BE2C (cell line): Measurements from ENCODE around the gene RIPPLY2.

Experiments used
- DNase-seq: peaks from one replicate; pipeline ENCODE4 v3.0.0-alpha.2; 2020
- H3K27me3 ChIP-seq: fragments of 250-450 bp; sonication (Bioruptor Pico); 2 replicates; pipeline ENCODE4 v1.5.1; 2020; ENCODE audit warnings: mild to moderate bottlenecking
- H3K36me3 ChIP-seq: fragments of 250-450 bp; sonication (Bioruptor Pico); 2 replicates; pipeline ENCODE4 v1.5.1; 2020; ENCODE audit warnings: mild to moderate bottlenecking
- H3K4me1 ChIP-seq: fragments of 250-450 bp; sonication (Bioruptor Pico); 2 replicates; pipeline ENCODE4 v1.5.1; 2020
- H3K4me3 ChIP-seq: 2 replicates; pipeline ENCODE4 v1.5.1; 2011; ENCODE audit warnings: low read depth, low read length
- H3K9me3 ChIP-seq: fragments of 250-450 bp; sonication (Bioruptor Pico); 2 replicates; pipeline ENCODE4 v1.5.1; 2020
- CTCF ChIP-seq: IDR thresholded peaks from 2 replicates; pipeline ENCODE4 v1.5.1; 2012; ENCODE audit warnings: mild to moderate bottlenecking, low read depth, low read length

RIPPLY2 gene

GRCh38 chr6:83844170-83844569 is 9.0 kb upstream of the RIPPLY2 start:
- Histone ChIP-seq H3K4me3 (no peak overlapping the region), H3K9me3 (no peaks in the 10 kb centered on the region), H3K27me3 (no peaks in the 10 kb centered on the region), H3K36me3 (no peaks in the 10 kb centered on the region), H3K4me1 (no peaks in the 10 kb centered on the region)
- DNase-seq, result no peak
- TF ChIP-seq CTCF, result no peak

GRCh38 chr6:83846291-83846690 is 6.9 kb upstream of the RIPPLY2 start:
- TF ChIP-seq CTCF, result no peak
- Histone ChIP-seq H3K36me3 (no peaks in the 10 kb centered on the region), H3K27me3 (no peaks in the 10 kb centered on the region), H3K9me3 (no peaks in the 10 kb centered on the region), H3K4me1 (no peaks in the 10 kb centered on the region), H3K4me3 (no peak overlapping the region)
- DNase-seq, result no peak

GRCh38 chr6:83847179-83847578 is 6.0 kb upstream of the RIPPLY2 start:
- TF ChIP-seq CTCF, result no peak
- no peak overlapping the region for H3K4me3 ChIP-seq
- no peaks in the 10 kb centered on the region for H3K27me3 ChIP-seq
- H3K9me3 ChIP-seq, result no peaks in the 10 kb centered on the region
- H3K4me1 ChIP-seq, result no peaks in the 10 kb centered on the region; the same call in 1 of the 2 replicates
- no peaks in the 10 kb centered on the region for H3K36me3 ChIP-seq
- DNase-seq, result no peak

GRCh38 chr6:83849127-83849526 is 4.0 kb upstream of the RIPPLY2 start:
- H3K36me3 ChIP-seq, result no peaks in the 10 kb centered on the region
- H3K4me3 ChIP-seq, result no peak overlapping the region
- H3K9me3 ChIP-seq, result no peaks in the 10 kb centered on the region
- no peak for DNase-seq
- no peak for TF ChIP-seq CTCF
- no peaks in the 10 kb centered on the region for H3K27me3 ChIP-seq
- H3K4me1 ChIP-seq, result peaks cover 3% of the 10 kb centered on the region

GRCh38 chr6:83849610-83850009 is 3.5 kb upstream of the RIPPLY2 start:
- Histone ChIP-seq H3K36me3 (no peaks in the 10 kb centered on the region; the same call in 1 of the 2 replicates), H3K4me3 (no peak overlapping the region), H3K27me3 (no peaks in the 10 kb centered on the region), H3K4me1 (peaks cover 3% of the 10 kb centered on the region), H3K9me3 (no peaks in the 10 kb centered on the region)
- DNase-seq, result no peak
- no peak for TF ChIP-seq CTCF

- DNase-seq, result no peak
- Histone ChIP-seq H3K9me3 (no peaks in the 10 kb centered on the region), H3K4me3 (peak overlapping the region; percentile 87), H3K36me3 (no peaks in the 10 kb centered on the region; the same call in 1 of the 2 replicates), H3K27me3 (no peaks in the 10 kb centered on the region), H3K4me1 (peaks cover 3% of the 10 kb centered on the region)
- no peak for TF ChIP-seq CTCF
Measured at GRCh38 chr6:83852528-83853177, 507 bp upstream of the RIPPLY2 start.
